HUES48 (cell line): ENCODE measurements around the gene C10orf67.
"Not testable (repeated sequence)": the region's sequence is repeated elsewhere in the genome, so short reads cannot be mapped to it uniquely, and the experiment has no call there.

Experiments used
- H3K27ac ChIP-seq: one replicate; pipeline ENCODE4 v1.7.0; 2013; ENCODE audit warnings: low read depth, low read length, inconsistent platforms
- H3K27me3 ChIP-seq: 2 replicates; pipeline ENCODE4 v1.6.1; 2013; ENCODE audit warnings: mild to moderate bottlenecking, low read length; ENCODE audit not compliant: control insufficient read depth, insufficient read depth
- H3K36me3 ChIP-seq: 2 replicates; pipeline ENCODE4 v1.6.1; 2013; ENCODE audit warnings: low read length; ENCODE audit not compliant: control insufficient read depth, insufficient read depth
- H3K4me1 ChIP-seq: 2 replicates; pipeline ENCODE4 v1.6.1; 2013; ENCODE audit warnings: mild to moderate bottlenecking, low read length; ENCODE audit not compliant: control insufficient read depth, insufficient read depth
- H3K4me3 ChIP-seq: 2 replicates; pipeline ENCODE4 v1.5.1; 2013; ENCODE audit warnings: mild to moderate bottlenecking, low read depth, low read length
- H3K9ac ChIP-seq: 2 replicates; pipeline ENCODE4 v1.6.1; 2013; ENCODE audit warnings: mild to moderate bottlenecking, low read depth, low read length, moderate library complexity
- H3K9me3 ChIP-seq: 2 replicates; pipeline ENCODE4 v1.6.1; 2013; ENCODE audit warnings: low read length; ENCODE audit not compliant: control insufficient read depth, insufficient read depth

The C10orf67 gene

DNA sequence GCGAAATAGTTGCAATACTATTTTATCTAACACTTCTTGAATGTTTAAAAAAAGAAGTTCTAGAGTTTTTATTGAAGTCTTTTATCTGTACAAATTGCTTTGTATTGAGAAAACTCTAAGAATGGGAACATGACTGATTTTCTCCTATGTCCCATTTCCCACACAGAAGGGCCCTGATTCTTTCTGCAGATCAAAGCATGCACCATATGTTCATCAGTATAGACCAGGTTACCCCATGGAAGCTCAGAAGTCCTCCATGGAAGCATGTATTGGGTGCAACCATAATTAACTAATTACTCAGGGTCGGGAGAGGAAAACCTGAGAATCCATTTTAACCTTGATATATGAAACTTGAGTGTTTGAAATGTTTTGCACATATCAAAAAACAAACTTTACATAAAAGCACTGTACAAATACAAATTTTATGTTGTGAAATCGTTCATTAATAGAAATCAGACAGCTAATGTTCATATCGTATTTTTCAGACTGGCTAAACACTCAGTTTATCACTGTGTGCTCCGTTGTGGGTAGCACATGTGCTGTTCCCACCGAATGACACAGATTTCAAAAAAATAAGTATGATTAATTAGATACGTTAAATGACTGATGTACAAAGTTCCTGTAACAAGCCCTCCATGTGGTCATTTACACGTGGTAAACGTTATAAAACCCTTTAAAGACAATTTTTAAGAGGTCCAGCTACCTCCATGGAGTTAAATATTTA, 81.0 kb downstream of the C10orf67 start:
- Histone ChIP-seq H3K27ac (no peak overlapping the region), H3K9me3 (no peaks in the 10 kb centered on the region), H3K4me1 (no peaks in the 10 kb centered on the region), H3K4me3 (no peak overlapping the region), H3K36me3 (no peaks in the 10 kb centered on the region), H3K27me3 (no peaks in the 10 kb centered on the region), H3K9ac (no peak overlapping the region)

DNA sequence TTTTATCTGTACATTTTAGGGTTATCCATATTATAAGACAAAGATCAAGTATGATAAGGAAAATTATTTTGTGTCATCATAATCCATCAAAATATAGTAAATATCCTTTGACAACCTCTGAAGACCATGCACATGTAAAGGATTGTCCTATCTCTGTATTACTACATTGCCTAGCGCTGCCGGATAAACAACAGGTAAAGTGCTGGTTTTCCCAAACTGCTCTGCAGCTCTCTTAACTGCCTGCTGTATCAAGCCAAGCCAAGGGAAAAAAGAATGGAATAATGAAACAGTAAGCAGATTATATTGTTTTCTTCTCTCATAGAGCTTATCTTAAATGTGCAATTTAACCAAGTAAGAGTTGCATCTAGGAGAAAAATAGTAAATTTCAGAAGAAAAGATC, 81.7 kb downstream of the C10orf67 start:
- H3K4me3 ChIP-seq: no peak overlapping the region
- H3K9me3 ChIP-seq: no peaks in the 10 kb centered on the region
- no peak overlapping the region for H3K9ac ChIP-seq
- H3K27ac ChIP-seq: no peak overlapping the region
- H3K27me3 ChIP-seq: no peaks in the 10 kb centered on the region
- H3K4me1 ChIP-seq: no peaks in the 10 kb centered on the region
- no peaks in the 10 kb centered on the region for H3K36me3 ChIP-seq

- Histone ChIP-seq H3K4me1 (no peaks in the 10 kb centered on the region), H3K9ac (no peak overlapping the region), H3K36me3 (no peaks in the 10 kb centered on the region), H3K4me3 (no peak overlapping the region), H3K27me3 (no peaks in the 10 kb centered on the region), H3K27ac (no peak overlapping the region), H3K9me3 (no peaks in the 10 kb centered on the region)
Observed at GRCh38 chr10:23258516-23258915, 86.1 kb downstream of the C10orf67 start.

- Histone ChIP-seq H3K9me3 (no peaks in the 10 kb centered on the region), H3K4me1 (no peaks in the 10 kb centered on the region), H3K9ac (no peak overlapping the region), H3K27ac (no peak overlapping the region), H3K4me3 (no peak overlapping the region), H3K36me3 (no peaks in the 10 kb centered on the region), H3K27me3 (no peaks in the 10 kb centered on the region)
Observed at GRCh38 chr10:23253780-23254179, 90.8 kb downstream of the C10orf67 start.

- not testable (repeated sequence) for H3K36me3 ChIP-seq, H3K9me3 ChIP-seq
Observed at GRCh38 chr10:23252859-23253258, 91.7 kb downstream of the C10orf67 start.

GRCh38 chr10:23241779-23242178, 102.8 kb downstream of the C10orf67 start:
- not testable (repeated sequence) for H3K27me3 ChIP-seq, H3K27ac ChIP-seq, H3K9me3 ChIP-seq

More at GRCh38 chr10:23252859-23253258, 91.7 kb downstream of the C10orf67 start:
- H3K4me1 ChIP-seq, H3K9ac ChIP-seq, H3K27ac ChIP-seq, H3K27me3 ChIP-seq, H3K4me3 ChIP-seq: not testable (repeated sequence)

GRCh38 chr10:23238015-23238414, 106.6 kb downstream of the C10orf67 start:
- Histone ChIP-seq H3K9ac (no peak overlapping the region), H3K27ac (no peak overlapping the region), H3K27me3 (no peaks in the 10 kb centered on the region), H3K9me3 (no peaks in the 10 kb centered on the region), H3K36me3 (no peaks in the 10 kb centered on the region), H3K4me1 (no peaks in the 10 kb centered on the region), H3K4me3 (no peak overlapping the region)

More at GRCh38 chr10:23241779-23242178, 102.8 kb downstream of the C10orf67 start:
- not testable (repeated sequence) for H3K9ac ChIP-seq, H3K4me1 ChIP-seq, H3K4me3 ChIP-seq, H3K36me3 ChIP-seq

- Histone ChIP-seq H3K36me3 (no peaks in the 10 kb centered on the region), H3K9me3 (no peaks in the 10 kb centered on the region), H3K27me3 (no peaks in the 10 kb centered on the region), H3K4me1 (no peaks in the 10 kb centered on the region), H3K4me3 (no peak overlapping the region), H3K9ac (no peak overlapping the region), H3K27ac (no peak overlapping the region)
Observed at GRCh38 chr10:23230582-23230981, 114.0 kb downstream of the C10orf67 start.

DNA sequence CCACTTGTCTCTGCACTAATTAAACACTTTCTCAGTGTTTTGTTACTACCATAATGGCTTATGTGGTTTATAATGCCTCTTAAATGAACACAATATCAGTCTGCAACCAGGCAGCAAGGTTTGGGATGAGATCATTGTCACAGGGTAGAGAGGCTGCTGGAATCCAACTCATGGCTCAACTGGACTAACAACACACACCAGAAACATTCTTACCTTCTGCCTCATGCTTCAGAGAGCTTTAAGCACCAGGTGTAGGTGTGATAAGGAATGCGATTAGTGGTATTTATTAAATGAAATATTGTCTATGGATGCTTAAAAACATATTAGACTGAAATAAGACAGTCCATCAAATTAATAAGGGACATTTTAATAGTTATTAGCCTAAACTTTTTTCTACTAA, 127.1 kb downstream of the C10orf67 start:
- Histone ChIP-seq H3K36me3 (no peaks in the 10 kb centered on the region), H3K9me3 (no peaks in the 10 kb centered on the region), H3K4me3 (no peak overlapping the region), H3K9ac (no peak overlapping the region), H3K27ac (no peak overlapping the region), H3K27me3 (no peaks in the 10 kb centered on the region; the same call in 1 of the 2 replicates), H3K4me1 (no peaks in the 10 kb centered on the region)

DNA sequence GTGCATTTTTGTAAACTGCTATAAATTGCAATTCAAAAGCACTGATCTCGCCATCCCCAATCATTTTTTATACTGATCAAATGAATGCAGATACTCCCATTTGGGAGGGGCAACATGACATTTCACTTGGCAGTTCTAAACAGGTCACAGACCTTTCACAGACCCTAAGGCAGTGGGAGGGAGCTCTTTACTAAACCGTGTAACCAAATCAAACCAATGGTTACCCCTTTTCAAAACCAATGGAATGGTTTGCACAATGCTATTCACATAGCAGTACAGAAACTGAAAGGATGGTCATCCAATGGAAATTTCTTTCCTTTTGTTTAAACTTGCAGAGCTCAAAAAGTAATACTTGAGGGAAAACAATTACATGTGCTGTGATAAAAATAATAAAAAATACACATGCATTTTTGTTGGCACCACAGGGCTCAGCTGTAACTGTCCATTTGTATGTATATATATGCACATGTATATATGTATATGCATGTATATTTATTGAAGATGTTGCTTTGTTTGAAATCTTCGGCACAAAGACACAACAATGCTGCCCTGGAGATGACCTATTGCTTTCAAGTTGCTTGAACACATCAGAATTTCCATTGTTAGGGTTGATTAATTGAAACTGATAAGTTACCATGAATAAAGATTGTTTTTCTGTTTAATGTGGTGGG, 138.5 kb downstream of the C10orf67 start:
- H3K27me3 ChIP-seq: peaks cover 59% of the 10 kb centered on the region
- no peaks in the 10 kb centered on the region for H3K36me3 ChIP-seq

GRCh38 chr10:23204773-23205172, 139.8 kb downstream of the C10orf67 start:
- Histone ChIP-seq H3K4me3 (no peak overlapping the region), H3K9me3 (no peaks in the 10 kb centered on the region), H3K27me3 (peaks cover 72% of the 10 kb centered on the region), H3K27ac (no peak overlapping the region), H3K36me3 (no peaks in the 10 kb centered on the region), H3K4me1 (peaks cover 33% of the 10 kb centered on the region), H3K9ac (no peak overlapping the region)

More for the DNA sequence above, 138.5 kb downstream of the C10orf67 start:
- Histone ChIP-seq H3K4me3 (no peak overlapping the region), H3K9me3 (no peaks in the 10 kb centered on the region), H3K4me1 (peaks cover 25% of the 10 kb centered on the region), H3K9ac (no peak overlapping the region), H3K27ac (no peak overlapping the region)
